K562 (cell line): ENCODE results near the gene UBE2E3. TPM values are rescaled to one million over a fixed set of nuclear protein-coding genes. Genes with fewer than 3 reads are reported as not detected.

ENCODE experiments used
- BCL6 ChIP-seq: fragments of 250-450 bp; sonication (Bioruptor Pico); IDR thresholded peaks from 2 replicates; pipeline ENCODE4 v1.4.0; 2020
- ETV5 ChIP-seq: sonication (generic); formaldehyde crosslinking; IDR thresholded peaks from 2 replicates; pipeline ENCODE4 v1.4.0; 2020; ENCODE audit warnings: low read depth, mild to moderate bottlenecking, missing genetic modification reagents
- IRF2 ChIP-seq: sonication (generic); formaldehyde crosslinking; IDR thresholded peaks from 2 replicates; pipeline ENCODE4 v1.8.1; 2022; ENCODE audit warnings: mild to moderate bottlenecking, missing genetic modification reagents
- MED1 ChIP-seq: sonication (generic); formaldehyde crosslinking; IDR thresholded peaks from 2 replicates; pipeline ENCODE4 v1.8.1; 2023; ENCODE audit warnings: missing genetic modification reagents, borderline replicate concordance
- MTA2 ChIP-seq: fragments of 450-650 bp; IDR thresholded peaks from 2 replicates; pipeline ENCODE4 v1.6.1; 2016; ENCODE audit warnings: low read depth
- MYBL2 ChIP-seq, 2 experiments: fragments of 450-650 bp in 1 of 2; sonication (generic) in 1 of 2; formaldehyde crosslinking in 1 of 2; IDR thresholded peaks; 2 replicates each; pipeline versions ENCODE4 v1.6.1 to v1.8.1; 2017 to 2022; ENCODE audit warnings: borderline replicate concordance in 1 of 2, inconsistent platforms in 1 of 2, low read depth in 1 of 2, mild to moderate bottlenecking in 1 of 2, missing genetic modification reagents in 1 of 2, moderate library complexity in 1 of 2
- NR2C1 ChIP-seq, 2 experiments: fragments of 450-650 bp; IDR thresholded peaks; 2 replicates each; pipeline ENCODE4 v1.6.1; 2017; ENCODE audit warnings: mild to moderate bottlenecking in 2 of 2, antibody characterized with exemption in 1 of 2, inconsistent platforms in 1 of 2, missing compliant biosample characterization in 1 of 2, missing genetic modification characterization in 1 of 2
- PCBP1 ChIP-seq: fragments of 200-400 bp; formaldehyde crosslinking; IDR thresholded peaks from 2 replicates; pipeline ENCODE4 v1.6.1; 2018; ENCODE audit warnings: mild to moderate bottlenecking, low read depth, low read length; ENCODE audit not compliant: poor library complexity, severe bottlenecking
- SREBF2 ChIP-seq: sonication (generic); formaldehyde crosslinking; IDR thresholded peaks from 2 replicates; pipeline ENCODE4 v1.4.0; 2020; ENCODE audit warnings: mild to moderate bottlenecking, missing genetic modification reagents
- polyA plus RNA-seq, 8 experiments: library from polyadenylated mRNA; depleted of rRNA in 4 of 8; stranded (reverse) in 5 of 8; unstranded in 3 of 8; fragments of >200 nt; fragmentation: Nextera tagmentation in 2 of 8; fragmentation: Illumina TruSeq in 1 of 8; extraction: Ambion mirVana in 2 of 8; extraction: Trizol in 1 of 8; gene quantifications; 2 replicates each; pipeline versions ENCODE4 v1.2.1 to v1.2.3, GENCODE V29; 2011 to 2014; ENCODE audit warnings: inconsistent platforms in 1 of 8, missing spikeins in 1 of 8
- total RNA-seq, 7 experiments: library from RNA; depleted of rRNA in 6 of 7; stranded (reverse); fragments of >200 nt in 6 of 7; fragmentation: Illumina TruSeq in 2 of 7; extraction: Trizol in 2 of 7; gene quantifications; 2 replicates each; pipeline versions ENCODE4 v1.2.1 to v1.2.3, GENCODE V29; 2011 to 2021; ENCODE audit warnings: low replicate concordance in 1 of 7
- TF ChIP-seq, protein P1 (sequence below), 3 experiments: IDR thresholded peaks in 2 of 3; conservative IDR thresholded peaks in 1 of 3; 2 replicates each; pipeline ENCODE4 v1.5.1; 2011 to 2012; ENCODE audit warnings: low read length in 3 of 3, mild to moderate bottlenecking in 3 of 3, control low read depth in 2 of 3, improper control_type of control experiment in 1 of 3, inconsistent platforms in 1 of 3, low read depth in 1 of 3, mixed read lengths in 1 of 3, moderate library complexity in 1 of 3; ENCODE audit not compliant: insufficient read depth in 2 of 3
- TF ChIP-seq, protein P2 (sequence below), 2 experiments: fragments of 450-650 bp in 1 of 2; sonication (generic) in 1 of 2; formaldehyde crosslinking in 1 of 2; IDR thresholded peaks; 2 replicates each; pipeline versions ENCODE4 v1.7.1 to v1.9.0; 2016 to 2022; ENCODE audit warnings: inconsistent platforms in 1 of 2, mild to moderate bottlenecking in 1 of 2, missing genetic modification reagents in 1 of 2
- TF ChIP-seq, protein P3 (sequence below): fragments of 450-650 bp; IDR thresholded peaks from 2 replicates; pipeline ENCODE4 v1.6.1; 2014; ENCODE audit warnings: low read depth, mild to moderate bottlenecking, moderate library complexity, borderline replicate concordance

Gene UBE2E3
- total and polyA plus RNA-seq, 9 of the 15 experiments (the other 6 are each of a cell fraction or from before 2014, with no cell fraction given), result 58.2 to 173 (median 78.0) TPM

DNA sequence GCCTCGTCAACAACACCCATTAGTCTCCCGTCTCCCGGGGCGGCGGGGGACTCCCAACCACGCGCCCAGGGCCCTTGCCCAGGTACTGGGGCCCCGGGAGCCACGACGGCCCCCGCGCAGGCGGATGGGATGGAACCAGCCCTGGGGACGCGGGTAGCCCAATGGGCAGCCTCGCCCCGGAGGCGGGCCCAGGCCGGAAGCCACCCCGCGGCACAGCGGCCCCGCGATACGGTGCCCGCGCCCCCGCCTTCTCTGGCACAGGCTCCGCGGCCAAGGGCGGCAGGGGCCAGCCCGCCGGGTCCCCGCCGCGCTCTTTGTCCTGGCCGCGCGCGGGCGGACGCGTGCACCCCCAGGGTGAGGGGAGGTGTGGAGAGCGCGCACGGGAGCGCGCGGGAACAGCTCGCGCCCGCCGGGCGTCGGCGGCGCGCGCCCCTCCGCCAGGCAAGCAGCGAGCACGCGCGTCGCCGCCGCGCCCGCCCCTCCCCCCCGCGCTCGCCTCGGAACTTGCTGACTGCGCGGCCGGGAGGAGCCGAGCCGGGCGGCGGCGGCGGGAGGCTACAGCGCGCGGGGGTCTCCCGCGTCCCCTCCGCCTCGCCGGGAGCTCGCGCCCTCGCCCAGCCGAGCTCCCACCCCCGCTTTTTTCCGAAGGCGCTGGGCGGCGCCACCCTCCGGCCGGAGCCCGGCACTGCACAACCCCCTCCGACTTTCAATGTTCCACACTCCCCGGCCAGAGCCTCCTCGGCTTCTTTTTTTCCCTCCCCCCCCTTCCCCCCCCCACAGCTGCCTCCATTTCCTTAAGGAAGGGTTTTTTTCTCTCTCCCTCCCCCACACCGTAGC is at the start of gene UBE2E3 (continued):
- TF ChIP-seq, protein P1, sequence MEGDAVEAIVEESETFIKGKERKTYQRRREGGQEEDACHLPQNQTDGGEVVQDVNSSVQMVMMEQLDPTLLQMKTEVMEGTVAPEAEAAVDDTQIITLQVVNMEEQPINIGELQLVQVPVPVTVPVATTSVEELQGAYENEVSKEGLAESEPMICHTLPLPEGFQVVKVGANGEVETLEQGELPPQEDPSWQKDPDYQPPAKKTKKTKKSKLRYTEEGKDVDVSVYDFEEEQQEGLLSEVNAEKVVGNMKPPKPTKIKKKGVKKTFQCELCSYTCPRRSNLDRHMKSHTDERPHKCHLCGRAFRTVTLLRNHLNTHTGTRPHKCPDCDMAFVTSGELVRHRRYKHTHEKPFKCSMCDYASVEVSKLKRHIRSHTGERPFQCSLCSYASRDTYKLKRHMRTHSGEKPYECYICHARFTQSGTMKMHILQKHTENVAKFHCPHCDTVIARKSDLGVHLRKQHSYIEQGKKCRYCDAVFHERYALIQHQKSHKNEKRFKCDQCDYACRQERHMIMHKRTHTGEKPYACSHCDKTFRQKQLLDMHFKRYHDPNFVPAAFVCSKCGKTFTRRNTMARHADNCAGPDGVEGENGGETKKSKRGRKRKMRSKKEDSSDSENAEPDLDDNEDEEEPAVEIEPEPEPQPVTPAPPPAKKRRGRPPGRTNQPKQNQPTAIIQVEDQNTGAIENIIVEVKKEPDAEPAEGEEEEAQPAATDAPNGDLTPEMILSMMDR (IDR thresholded peaks at IDR 0.05 in 2 of 3, conservative IDR thresholded peaks at IDR 0.05 in 1 of 3; ENCODE audit: insufficient read depth in 2 of 3, low read depth in 1 of 3, low read length in 3 of 3), result peak; percentile 52 to 74 (median 72)
- TF ChIP-seq PCBP1 (peak; percentile 97), BCL6 (CRISPR knock-in tag) (no peak), MTA2 (no peak), ETV5 (CRISPR knock-in tag) (no peak), NR2C1 (IDR thresholded peaks at IDR 0.05) (no peak), NR2C1 (tag; IDR thresholded peaks at IDR 0.05) (no peak), IRF2 (no peak), SREBF2 (no peak), MYBL2 (IDR thresholded peaks at IDR 0.05; ENCODE audit: low read depth) (no peak), MYBL2 (CRISPR knock-in tag; IDR thresholded peaks at IDR 0.05; ENCODE audit: borderline replicate concordance) (no peak), MED1 (CRISPR knock-in tag) (no peak)
- TF ChIP-seq, protein P2, sequence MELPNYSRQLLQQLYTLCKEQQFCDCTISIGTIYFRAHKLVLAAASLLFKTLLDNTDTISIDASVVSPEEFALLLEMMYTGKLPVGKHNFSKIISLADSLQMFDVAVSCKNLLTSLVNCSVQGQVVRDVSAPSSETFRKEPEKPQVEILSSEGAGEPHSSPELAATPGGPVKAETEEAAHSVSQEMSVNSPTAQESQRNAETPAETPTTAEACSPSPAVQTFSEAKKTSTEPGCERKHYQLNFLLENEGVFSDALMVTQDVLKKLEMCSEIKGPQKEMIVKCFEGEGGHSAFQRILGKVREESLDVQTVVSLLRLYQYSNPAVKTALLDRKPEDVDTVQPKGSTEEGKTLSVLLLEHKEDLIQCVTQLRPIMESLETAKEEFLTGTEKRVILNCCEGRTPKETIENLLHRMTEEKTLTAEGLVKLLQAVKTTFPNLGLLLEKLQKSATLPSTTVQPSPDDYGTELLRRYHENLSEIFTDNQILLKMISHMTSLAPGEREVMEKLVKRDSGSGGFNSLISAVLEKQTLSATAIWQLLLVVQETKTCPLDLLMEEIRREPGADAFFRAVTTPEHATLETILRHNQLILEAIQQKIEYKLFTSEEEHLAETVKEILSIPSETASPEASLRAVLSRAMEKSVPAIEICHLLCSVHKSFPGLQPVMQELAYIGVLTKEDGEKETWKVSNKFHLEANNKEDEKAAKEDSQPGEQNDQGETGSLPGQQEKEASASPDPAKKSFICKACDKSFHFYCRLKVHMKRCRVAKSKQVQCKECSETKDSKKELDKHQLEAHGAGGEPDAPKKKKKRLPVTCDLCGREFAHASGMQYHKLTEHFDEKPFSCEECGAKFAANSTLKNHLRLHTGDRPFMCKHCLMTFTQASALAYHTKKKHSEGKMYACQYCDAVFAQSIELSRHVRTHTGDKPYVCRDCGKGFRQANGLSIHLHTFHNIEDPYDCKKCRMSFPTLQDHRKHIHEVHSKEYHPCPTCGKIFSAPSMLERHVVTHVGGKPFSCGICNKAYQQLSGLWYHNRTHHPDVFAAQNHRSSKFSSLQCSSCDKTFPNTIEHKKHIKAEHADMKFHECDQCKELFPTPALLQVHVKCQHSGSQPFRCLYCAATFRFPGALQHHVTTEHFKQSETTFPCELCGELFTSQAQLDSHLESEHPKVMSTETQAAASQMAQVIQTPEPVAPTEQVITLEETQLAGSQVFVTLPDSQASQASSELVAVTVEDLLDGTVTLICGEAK (IDR thresholded peaks at IDR 0.05), result no peak
- TF ChIP-seq, protein P2 (CRISPR knock-in tag; IDR thresholded peaks at IDR 0.05), result no peak
- TF ChIP-seq, protein P3, sequence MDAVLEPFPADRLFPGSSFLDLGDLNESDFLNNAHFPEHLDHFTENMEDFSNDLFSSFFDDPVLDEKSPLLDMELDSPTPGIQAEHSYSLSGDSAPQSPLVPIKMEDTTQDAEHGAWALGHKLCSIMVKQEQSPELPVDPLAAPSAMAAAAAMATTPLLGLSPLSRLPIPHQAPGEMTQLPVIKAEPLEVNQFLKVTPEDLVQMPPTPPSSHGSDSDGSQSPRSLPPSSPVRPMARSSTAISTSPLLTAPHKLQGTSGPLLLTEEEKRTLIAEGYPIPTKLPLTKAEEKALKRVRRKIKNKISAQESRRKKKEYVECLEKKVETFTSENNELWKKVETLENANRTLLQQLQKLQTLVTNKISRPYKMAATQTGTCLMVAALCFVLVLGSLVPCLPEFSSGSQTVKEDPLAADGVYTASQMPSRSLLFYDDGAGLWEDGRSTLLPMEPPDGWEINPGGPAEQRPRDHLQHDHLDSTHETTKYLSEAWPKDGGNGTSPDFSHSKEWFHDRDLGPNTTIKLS, result peak; percentile 57; the same call in 1 of the 2 replicates
